Measurements from ENCODE around the gene SBK1.

DNA sequence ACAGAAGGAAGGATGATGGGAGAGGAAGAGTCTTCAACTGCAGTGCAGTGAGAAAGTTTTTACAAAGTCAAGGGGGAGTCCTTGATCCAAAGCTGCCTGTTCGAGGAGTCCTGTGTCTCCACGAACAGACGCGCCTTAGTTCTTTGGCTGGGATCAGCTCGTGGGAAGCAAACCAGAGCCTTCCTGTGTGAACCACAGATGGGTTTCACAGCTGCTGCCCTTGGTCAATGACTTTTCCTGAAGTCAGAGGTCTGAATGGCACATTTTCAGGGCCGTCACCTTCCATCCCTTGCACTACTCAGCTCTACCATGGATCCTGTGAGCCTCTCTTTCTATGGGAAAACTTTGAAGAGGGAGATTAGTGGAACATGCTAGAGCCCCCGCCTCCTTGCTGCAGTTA, 4.2 kb upstream of the SBK1 start:
- TF ChIP-seq GATA3 (IDR thresholded peaks at IDR 0.05; ENCODE audit: low read depth, low read length) (no peak), GATA2 (IDR thresholded peaks at IDR 0.05; ENCODE audit: low read depth, low read length) (no peak)

All from SH-SY5Y (cell line).